Subcutaneous abdominal adipose tissue (tissue), 5 donors: ENCODE measurements around the gene RAI14.

ENCODE experiments used
- H3K27ac ChIP-seq: one replicate; pipeline ENCODE4 v1.7.0; 2013; ENCODE audit warnings: low read depth, mild to moderate bottlenecking, inconsistent platforms, low read length, moderate library complexity
- H3K27me3 ChIP-seq, 5 donors: one replicate each; pipeline ENCODE4 v1.7.0; 2013; ENCODE audit warnings: low read length in 5 of 5, inconsistent platforms in 1 of 5; ENCODE audit not compliant: control insufficient read depth in 5 of 5, insufficient read depth in 4 of 5
- H3K36me3 ChIP-seq, 5 donors: one replicate each; pipeline ENCODE4 v1.7.0; 2013; ENCODE audit warnings: low read length in 5 of 5; ENCODE audit not compliant: control insufficient read depth in 5 of 5, insufficient read depth in 5 of 5
- H3K4me1 ChIP-seq, 5 donors: one replicate each; pipeline ENCODE4 v1.7.0; 2013; ENCODE audit warnings: low read length in 5 of 5, mild to moderate bottlenecking in 3 of 5, moderate library complexity in 1 of 5; ENCODE audit not compliant: control insufficient read depth in 5 of 5, insufficient read depth in 5 of 5
- H3K4me3 ChIP-seq, 5 donors: one replicate each; pipeline ENCODE4 v1.7.0; 2013; ENCODE audit warnings: low read length in 5 of 5, low read depth in 1 of 5
- H3K9ac ChIP-seq, 5 donors: one replicate each; pipeline ENCODE4 v1.7.0; 2013; ENCODE audit warnings: low read length in 5 of 5, mild to moderate bottlenecking in 4 of 5, moderate library complexity in 3 of 5
- H3K9me3 ChIP-seq, 5 donors: one replicate each; pipeline ENCODE4 v1.7.0; 2013; ENCODE audit warnings: low read length in 5 of 5; ENCODE audit not compliant: control insufficient read depth in 5 of 5
- donor health status: healthy.
- donor health status: healthy.
- donor health status: healthy.
- donor health status: healthy.
- donor health status: healthy.

Gene RAI14

DNA sequence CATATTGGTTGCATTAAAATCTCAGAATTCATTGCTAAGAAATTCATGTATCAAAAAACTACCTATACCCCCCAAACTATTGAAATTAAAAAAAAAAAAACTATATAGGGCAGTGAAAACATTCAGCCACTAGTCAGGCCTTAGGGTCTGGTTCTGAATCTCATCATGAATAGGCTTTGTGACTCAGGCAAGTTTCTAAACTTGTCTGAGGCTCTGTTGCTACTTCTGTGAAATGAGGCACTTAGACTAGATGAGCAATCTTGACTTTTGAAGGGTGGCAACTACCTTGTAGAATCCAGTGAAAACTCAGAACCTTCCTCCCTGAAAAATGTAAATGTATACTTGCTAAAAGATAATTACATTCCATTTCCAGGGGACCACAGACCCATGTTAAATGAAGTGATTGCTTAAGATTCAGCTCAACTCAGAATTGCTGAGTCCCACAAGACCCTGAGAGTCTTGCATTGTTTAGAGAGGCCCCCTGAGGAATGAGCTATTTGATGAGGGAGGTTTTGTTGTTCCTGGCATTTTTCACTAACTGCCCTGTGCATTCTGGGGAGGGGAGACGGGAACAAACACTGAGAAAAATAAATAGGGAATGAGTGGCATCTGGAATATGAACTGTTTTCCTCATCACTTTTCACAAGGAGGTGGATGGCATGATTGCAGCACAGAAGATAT, 29.5 kb downstream of the RAI14 start:
- Histone ChIP-seq H3K4me3 (no peak overlapping the region), H3K36me3 (no peaks in the 10 kb centered on the region), H3K27ac (no peak overlapping the region), H3K27me3 (no peaks in the 10 kb centered on the region), H3K9ac (no peak overlapping the region), H3K9me3 (no peaks in the 10 kb centered on the region), H3K4me1 (peaks cover 0 to 18% (median 0%) of the 10 kb centered on the region in 5 donors)

- Histone ChIP-seq H3K4me3 (no peak overlapping the region), H3K9ac (no peak overlapping the region), H3K27ac (no peak overlapping the region), H3K36me3 (no peaks in the 10 kb centered on the region), H3K27me3 (no peaks in the 10 kb centered on the region), H3K9me3 (no peaks in the 10 kb centered on the region), H3K4me1 (peaks cover 0 to 18% (median 0%) of the 10 kb centered on the region in 5 donors)
Observed at GRCh38 chr5:34686762-34687268, 30.7 kb downstream of the RAI14 start.

GRCh38 chr5:34687269-34688011, 31.3 kb downstream of the RAI14 start:
- Histone ChIP-seq H3K36me3 (no peaks in the 10 kb centered on the region), H3K27me3 (no peaks in the 10 kb centered on the region), H3K9ac (no peak overlapping the region), H3K27ac (no peak overlapping the region), H3K4me3 (no peak overlapping the region), H3K4me1 (peaks cover 0 to 18% (median 0%) of the 10 kb centered on the region in 5 donors), H3K9me3 (no peaks in the 10 kb centered on the region)

GRCh38 chr5:34688015-34688810, 32.1 kb downstream of the RAI14 start:
- no peak overlapping the region for H3K9ac ChIP-seq
- no peak overlapping the region for H3K4me3 ChIP-seq
- no peaks in the 10 kb centered on the region for H3K36me3 ChIP-seq
- H3K9me3 ChIP-seq, result no peaks in the 10 kb centered on the region
- peaks cover 0 to 12% (median 0%) of the 10 kb centered on the region in 5 donors for H3K4me1 ChIP-seq
- no peak overlapping the region for H3K27ac ChIP-seq
- H3K27me3 ChIP-seq, result no peaks in the 10 kb centered on the region

- H3K9me3 ChIP-seq, result no peaks in the 10 kb centered on the region
- no peaks in the 10 kb centered on the region for H3K36me3 ChIP-seq
- H3K4me3 ChIP-seq, result no peak overlapping the region
- H3K27ac ChIP-seq, result no peak overlapping the region
- no peak overlapping the region for H3K9ac ChIP-seq
- H3K4me1 ChIP-seq, result peaks cover 0 to 12% (median 5%) of the 10 kb centered on the region in 5 donors
- no peaks in the 10 kb centered on the region for H3K27me3 ChIP-seq
Observed at GRCh38 chr5:34690301-34690700, 34.2 kb downstream of the RAI14 start.

- Histone ChIP-seq H3K27me3 (no peaks in the 10 kb centered on the region), H3K4me3 (no peak overlapping the region), H3K27ac (no peak overlapping the region), H3K36me3 (no peaks in the 10 kb centered on the region), H3K4me1 (peaks cover 0 to 16% (median 6%) of the 10 kb centered on the region in 5 donors), H3K9ac (no peak overlapping the region), H3K9me3 (no peaks in the 10 kb centered on the region)
Observed at GRCh38 chr5:34690898-34691297, 34.8 kb downstream of the RAI14 start.

GRCh38 chr5:34691326-34691725, 35.2 kb downstream of the RAI14 start:
- Histone ChIP-seq H3K27ac (no peak overlapping the region), H3K4me3 (no peak overlapping the region), H3K36me3 (no peaks in the 10 kb centered on the region), H3K9me3 (no peaks in the 10 kb centered on the region), H3K4me1 (peaks cover 0 to 15% (median 6%) of the 10 kb centered on the region in 5 donors), H3K9ac (no peak overlapping the region), H3K27me3 (no peaks in the 10 kb centered on the region)

- Histone ChIP-seq H3K9ac (no peak overlapping the region), H3K9me3 (no peaks in the 10 kb centered on the region), H3K36me3 (no peaks in the 10 kb centered on the region), H3K27ac (no peak overlapping the region), H3K4me3 (no peak overlapping the region), H3K27me3 (no peaks in the 10 kb centered on the region), H3K4me1 (peaks cover 0 to 10% (median 6%) of the 10 kb centered on the region in 5 donors)
Observed at GRCh38 chr5:34692786-34693185, 36.7 kb downstream of the RAI14 start.

GRCh38 chr5:34694012-34694411, 37.9 kb downstream of the RAI14 start:
- Histone ChIP-seq H3K4me3 (no peak overlapping the region), H3K9me3 (no peaks in the 10 kb centered on the region), H3K27me3 (no peaks in the 10 kb centered on the region), H3K27ac (no peak overlapping the region), H3K4me1 (peaks cover 0 to 10% (median 6%) of the 10 kb centered on the region in 5 donors), H3K9ac (no peak overlapping the region), H3K36me3 (no peaks in the 10 kb centered on the region)
